ENCODE measurements around the gene KCNH3.
"Not testable (repeated sequence)": the region's sequence is repeated elsewhere in the genome, so short reads cannot be mapped to it uniquely, and the experiment has no call there.

The KCNH3 gene

DNA sequence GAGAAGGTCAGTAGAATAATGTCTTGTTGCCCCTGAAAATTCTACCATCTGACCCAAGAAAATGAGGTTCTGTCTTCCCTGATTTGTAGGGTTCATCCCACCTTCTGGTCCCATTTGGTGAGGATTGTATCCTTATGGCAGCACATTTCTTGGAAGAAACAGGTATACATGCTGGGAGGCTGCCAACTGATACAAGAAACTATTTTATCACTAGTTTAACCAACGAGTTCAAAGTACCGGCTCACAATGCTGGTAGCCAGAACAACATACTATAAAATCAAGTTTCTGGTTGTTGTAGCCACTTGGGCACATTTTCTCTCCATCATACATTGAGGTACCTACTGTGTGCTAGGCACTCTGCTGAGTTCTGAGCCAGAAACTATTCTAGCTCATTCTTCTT lies 7.1 kb upstream of the KCNH3 start:
- DNase-seq: no peak

DNA sequence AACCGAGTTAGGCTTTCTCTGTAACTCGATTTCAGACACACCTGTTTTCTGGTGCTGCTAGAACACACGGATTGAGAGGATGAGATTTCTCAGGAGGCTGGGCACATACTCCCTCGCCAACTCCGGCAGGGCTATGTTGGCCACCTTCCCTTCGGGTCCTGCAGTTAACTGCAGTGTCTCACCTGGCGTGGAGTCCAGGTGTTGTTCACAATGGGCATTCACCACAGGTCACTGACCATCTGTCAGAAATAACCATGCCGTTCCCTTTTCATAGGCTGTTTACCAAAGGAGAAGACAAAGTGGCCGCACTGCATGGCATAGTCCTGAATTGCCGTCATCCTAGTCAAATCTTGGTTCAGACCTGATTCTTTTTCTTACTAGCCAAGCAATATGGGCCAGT lies 5.5 kb upstream of the KCNH3 start:
- DNase-seq: no peak

DNA sequence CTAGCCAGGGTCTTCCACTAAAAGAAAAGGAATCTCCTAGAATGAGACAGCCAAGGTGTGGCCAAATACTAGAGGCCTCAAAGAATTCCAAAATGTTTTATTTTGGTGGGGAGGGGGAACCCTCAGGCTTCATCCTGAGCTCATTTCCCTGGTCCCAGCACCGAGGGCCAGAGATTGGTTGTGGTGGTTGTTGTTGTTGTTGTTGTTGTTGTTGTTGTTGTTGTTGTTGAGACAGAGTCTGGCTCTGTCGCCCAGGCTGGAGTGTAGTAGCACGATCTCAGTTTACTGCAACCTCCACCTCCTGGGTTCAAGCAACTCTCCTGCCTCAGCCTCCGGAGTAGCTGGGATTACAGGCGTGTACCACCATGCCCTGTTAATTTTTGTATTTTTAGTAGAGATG lies 4.7 kb upstream of the KCNH3 start:
- not testable (repeated sequence) for DNase-seq

DNA sequence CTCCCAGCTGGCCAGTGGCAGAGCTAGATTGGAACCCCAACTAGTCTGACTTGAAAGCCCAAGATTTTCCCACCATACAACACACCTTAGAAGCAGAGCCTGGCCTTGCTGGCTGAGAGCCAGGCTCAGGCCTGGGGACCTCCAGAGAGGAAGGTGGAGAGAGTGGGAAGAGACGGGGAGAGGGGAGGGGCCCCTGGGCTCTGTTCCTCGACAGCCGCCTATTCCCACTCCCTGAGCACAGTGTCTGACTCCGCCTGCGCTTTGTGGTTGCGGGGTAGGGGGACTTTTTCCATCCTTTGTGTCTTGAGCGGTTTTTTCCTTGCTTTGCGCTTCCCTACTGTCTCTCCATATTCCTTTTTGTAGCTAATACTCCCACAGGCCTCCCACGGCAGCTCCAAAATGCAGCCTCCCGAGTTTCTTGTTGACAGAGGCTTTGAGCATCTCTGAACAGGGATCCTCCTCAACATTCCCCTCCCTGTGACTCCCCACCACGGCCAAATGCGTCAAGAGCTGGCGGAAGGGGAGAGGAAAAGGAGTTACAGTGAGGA lies 4.0 kb upstream of the KCNH3 start:
- DNase-seq: no peak

DNA sequence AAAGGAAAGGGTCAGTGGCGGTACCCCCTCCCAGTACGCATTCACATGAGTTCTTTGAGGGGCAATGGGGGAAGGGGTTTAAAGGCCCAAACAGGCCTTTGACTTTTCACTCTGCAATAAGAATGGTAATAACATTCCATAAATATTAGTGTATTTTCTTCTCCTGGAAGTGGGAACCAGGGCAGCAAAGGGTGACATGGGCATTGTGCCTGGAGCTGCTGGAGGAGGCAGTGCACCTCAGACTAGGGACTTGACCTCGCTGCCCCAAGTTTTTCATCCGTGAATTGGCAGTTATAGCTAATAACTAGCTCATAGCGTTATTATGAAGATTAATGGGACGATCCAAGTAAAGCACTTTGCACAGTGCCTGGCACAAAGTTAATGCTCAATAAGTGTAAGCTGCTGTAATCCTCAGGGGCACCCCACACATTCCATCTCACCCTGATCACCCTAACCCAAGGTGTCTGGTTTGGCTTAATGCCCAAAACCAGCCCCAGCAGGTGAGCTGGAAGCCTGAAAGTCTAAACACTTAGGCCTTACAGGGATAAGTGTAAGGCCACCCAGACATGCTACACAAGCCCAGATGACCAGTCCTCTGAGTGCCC lies 2.8 kb upstream of the KCNH3 start:
- DNase-seq: no peak

DNA sequence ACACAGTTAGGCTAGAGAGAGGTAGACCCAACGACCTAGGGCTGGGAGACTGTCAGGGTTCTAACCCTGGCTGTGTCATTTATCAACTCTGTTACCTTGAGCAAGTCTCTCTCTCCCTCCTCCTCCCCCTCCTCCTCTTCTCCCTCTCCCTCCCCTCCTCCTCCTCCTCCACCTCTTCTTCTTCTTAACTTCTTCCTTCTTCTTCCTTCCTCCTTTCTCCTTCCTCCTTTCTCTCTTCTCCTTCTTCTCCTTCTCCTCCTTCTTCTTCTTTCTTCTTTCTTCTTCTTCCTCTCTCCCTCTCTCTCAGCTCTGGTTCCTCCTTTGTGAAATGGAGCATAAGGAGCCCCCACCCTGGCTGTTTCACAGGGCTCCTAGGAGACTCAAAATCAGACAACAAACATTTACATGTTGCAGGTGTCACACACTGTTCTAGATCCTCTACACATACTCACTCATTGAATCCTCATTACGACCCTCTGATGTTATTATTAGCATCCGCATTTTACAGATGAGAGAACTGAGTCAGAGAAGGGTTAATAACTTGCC lies 2.2 kb upstream of the KCNH3 start:
- no peak for DNase-seq

DNA sequence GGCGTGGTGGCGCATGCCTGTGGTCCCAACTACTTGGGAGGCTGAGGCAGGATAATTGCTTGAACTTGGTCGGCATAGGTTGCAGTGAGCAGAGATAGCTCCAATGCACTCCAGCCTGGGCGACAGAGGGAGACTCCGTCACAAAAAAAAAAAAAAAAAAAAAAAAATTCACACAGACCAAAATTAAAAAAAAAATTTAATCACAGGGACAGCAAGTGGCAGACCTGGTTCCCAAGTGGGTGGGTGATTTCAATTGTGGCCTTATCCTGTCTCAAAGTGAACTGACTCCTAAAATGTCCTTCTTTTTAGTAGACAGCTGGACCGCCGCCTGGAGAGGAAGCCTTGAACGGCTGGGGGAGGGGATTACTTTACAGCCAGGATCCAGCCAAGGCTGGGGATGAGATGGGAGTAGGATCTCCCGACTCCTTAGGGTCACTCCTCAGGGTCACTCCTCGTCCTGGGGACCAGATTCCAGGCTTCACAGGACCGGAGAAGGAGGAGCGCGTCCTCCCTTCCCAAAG lies 1.5 kb upstream of the KCNH3 start:
- DNase-seq: no peak

DNA sequence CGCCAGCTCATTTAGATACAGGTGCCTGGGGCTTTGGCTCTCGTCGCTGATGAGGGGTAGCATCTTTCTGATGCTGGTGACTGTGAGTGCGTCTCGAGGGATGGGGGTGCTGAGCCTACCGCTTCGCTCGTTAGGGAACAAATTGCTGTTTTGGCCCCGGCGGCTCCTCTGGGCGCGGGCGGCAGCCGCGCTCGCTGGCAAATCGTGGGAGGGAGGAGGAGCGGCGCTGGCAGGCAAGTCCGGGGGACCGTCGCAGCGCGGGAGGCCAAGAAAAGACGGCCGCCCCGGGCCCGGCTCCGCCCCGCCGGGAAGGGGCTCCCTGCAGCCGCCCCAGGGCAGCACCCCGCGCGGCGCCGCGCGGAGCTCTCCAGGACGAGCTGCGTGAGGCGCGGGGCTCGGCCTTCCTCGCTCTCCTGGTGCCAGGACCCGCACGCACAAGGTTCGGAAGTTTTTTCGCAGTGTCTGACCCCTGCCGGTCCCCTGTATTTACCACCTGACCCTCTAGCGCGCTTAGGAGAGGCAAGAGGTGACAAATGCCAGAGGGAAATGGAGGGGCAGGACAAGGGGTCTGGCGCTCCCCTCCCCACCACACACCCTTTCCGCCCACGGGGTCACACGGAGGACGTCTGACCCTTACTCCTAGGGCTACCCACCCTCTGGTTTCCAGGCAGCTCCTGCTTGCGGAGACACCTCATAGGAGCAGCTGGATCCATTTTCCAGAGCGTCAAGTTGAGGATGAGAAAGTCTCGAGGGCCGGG lies 899 bp upstream of the KCNH3 start:
- no peak for DNase-seq

DNA sequence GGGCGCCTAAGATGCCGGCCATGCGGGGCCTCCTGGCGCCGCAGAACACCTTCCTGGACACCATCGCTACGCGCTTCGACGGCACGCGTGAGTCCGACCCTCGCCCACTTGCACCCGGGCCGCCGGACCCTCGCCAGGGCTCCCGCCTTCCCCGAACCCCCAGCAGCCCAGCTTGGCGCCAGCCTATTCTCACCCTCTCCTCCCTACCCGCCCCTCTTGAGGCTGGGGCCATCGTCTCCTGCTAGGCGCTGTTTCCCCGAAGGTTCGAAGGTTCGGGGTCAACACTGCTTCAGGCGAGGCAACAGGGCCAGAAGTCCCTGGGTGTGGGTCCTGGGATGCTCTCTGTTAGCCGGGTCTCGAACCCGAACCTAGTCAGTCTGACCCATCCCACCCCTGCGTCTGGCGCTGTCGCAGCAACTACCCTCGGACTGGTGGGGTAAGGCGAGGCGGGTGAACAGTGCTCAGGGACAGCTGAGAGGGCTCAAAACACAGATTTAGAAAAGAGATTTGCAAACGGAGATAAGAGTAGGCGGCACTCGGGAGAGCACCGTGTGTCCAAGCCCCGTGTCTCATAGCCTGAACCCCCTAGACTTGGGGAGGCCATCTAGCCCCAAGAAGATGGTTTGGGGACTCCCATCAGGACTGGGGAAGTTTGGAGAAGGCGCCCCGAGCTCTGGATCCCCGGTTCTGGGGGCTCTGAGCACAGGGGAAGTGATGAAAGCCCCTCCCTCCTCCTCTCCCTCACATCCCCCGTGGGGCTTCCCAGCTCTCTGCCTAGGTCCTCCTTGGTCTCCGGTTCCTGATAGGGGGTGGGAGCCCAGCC lies 787 bp downstream of the KCNH3 start:
- DNase-seq: no peak

DNA sequence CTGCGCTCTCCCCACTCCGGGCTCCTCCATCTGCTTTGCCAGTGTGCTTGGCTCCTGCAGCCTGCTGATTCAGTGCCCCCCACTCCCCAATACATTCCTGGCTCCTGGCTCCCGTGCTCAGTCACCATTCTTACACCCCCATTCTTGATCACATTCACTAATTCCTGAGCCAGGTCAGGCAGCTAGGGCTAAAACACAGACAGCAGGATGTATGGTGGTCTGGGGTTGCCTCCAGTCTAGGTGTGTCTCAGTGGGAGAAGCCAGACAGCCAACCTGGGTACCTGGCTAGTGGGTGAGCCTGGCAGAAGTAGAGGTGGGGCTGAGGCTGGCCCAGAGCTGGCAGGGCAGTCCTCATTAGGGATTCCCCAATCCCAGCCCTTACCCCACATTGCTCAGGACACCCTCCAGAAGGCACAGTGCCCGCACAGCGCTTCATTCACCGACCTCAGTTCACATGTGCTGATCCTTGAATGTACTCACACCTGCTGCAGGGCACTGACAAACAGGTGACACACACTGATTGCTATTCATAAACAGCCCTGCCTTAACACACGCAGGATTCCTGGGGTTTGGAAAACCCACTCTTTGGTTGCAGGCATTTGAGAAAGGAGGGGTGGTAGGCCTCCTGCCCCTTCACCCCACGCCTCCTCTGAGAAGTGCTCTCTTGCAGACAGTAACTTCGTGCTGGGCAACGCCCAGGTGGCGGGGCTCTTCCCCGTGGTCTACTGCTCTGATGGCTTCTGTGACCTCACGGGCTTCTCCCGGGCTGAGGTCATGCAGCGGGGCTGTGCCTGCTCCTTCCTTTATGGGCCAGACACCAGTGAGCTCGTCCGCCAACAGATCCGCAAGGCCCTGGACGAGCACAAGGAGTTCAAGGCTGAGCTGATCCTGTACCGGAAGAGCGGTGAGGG lies 1.7 kb downstream of the KCNH3 start:
- DNase-seq: no peak

DNA sequence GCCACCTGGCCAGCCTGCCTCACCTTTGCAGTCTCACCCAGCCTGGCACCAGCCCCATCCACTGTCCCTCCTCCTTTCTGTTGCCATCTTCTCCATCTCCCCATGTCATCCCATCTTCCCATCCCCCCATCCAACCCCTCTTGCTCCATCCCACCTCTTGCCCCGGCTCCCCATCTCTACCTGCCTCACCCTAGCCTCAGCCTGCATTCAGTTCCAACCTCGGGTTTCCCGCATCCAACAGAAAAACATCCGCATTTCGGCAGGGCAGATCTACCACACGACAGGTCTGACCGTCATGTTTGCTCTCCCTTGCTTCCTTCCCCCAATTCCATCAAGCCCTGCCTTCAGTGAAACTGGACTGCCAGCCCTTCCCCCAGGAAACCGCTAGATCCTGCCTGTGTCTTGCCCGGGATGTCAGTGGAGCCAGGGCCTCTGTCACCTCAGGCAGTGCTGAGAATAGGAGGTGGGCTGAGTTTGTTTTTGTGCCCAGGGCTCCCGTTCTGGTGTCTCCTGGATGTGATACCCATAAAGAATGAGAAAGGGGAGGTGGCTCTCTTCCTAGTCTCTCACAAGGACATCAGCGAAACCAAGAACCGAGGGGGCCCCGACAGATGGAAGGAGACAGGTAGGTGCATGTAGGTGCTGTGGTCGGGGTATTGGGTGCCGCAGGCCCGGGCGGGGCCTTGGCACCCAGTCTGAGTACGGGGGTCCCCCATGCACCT lies 2.5 kb downstream of the KCNH3 start:
- no peak for DNase-seq

DNA sequence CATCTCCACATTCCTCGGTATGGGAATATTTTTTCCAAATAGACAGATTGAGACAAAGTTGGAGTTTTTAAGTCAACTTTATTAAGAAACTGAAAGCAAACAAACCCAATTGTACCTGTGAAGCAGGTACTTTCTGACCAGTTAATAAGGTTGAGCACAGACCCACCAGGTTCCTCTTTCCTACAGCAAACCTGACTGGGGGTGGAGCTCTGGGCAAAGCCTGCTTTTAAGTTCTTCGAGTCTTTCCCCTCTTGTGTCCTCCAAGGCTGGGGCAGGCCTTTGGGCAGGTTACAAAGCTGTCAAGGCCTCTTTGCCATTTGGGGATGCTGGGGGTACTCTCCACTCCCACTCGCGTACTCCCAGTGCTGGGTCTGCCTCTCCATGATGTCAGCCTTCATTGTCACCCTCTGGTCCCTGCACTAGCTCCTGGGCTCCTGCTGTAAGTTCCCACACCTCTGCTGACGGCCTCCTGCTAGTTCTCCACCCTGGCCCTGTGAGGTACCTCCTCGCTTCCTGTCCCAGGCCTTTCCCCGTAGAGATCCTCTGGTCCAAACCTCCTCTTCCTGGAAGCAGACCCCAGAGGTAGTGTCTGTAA lies 3.2 kb downstream of the KCNH3 start:
- DNase-seq: no peak

DNA sequence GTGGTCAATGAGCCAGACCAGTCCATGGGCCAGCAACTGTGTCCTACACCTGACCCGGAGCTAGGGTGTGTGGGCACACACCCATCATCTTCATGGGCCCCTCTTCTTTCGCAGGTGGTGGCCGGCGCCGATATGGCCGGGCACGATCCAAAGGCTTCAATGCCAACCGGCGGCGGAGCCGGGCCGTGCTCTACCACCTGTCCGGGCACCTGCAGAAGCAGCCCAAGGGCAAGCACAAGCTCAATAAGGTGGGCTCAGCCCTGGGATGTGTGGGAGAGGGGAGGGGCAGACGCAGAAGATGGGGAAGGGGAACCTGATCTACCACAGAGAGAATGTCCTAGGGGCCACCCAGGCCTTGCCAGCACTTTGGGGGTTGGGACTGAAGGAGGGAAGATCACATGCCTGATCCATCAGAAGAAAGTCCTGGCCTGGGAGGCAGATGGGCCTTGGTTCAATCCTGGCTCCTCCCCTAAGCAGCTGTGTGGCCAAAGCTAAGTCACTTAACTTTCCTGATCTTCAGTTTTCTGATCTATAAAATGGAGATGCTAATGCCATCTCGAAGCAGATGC lies 3.8 kb downstream of the KCNH3 start:
- no peak for DNase-seq

DNA sequence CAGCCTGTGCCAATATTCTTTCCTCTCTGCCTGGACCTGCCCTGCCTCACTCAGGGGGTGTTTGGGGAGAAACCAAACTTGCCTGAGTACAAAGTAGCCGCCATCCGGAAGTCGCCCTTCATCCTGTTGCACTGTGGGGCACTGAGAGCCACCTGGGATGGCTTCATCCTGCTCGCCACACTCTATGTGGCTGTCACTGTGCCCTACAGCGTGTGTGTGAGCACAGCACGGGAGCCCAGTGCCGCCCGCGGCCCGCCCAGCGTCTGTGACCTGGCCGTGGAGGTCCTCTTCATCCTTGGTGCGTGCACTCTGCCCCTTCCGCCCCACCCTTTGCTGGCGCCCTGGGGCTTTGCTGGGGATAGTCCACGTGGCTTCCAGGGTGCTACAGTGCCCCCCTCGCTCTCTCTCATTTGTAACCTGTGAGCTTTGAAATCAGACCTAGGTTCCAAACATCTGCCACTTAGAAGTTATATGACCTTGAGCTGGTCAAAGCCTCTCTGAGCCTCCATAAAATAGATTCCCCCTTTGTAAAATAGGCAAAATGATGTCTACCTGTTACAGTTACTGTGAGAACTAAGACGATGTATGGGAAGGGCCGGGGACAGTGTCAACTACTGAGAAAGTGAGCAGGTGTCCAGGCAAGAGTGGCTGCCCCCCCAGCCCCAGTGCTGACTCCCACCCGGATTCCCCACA lies 4.5 kb downstream of the KCNH3 start:
- DNase-seq: no peak

DNA sequence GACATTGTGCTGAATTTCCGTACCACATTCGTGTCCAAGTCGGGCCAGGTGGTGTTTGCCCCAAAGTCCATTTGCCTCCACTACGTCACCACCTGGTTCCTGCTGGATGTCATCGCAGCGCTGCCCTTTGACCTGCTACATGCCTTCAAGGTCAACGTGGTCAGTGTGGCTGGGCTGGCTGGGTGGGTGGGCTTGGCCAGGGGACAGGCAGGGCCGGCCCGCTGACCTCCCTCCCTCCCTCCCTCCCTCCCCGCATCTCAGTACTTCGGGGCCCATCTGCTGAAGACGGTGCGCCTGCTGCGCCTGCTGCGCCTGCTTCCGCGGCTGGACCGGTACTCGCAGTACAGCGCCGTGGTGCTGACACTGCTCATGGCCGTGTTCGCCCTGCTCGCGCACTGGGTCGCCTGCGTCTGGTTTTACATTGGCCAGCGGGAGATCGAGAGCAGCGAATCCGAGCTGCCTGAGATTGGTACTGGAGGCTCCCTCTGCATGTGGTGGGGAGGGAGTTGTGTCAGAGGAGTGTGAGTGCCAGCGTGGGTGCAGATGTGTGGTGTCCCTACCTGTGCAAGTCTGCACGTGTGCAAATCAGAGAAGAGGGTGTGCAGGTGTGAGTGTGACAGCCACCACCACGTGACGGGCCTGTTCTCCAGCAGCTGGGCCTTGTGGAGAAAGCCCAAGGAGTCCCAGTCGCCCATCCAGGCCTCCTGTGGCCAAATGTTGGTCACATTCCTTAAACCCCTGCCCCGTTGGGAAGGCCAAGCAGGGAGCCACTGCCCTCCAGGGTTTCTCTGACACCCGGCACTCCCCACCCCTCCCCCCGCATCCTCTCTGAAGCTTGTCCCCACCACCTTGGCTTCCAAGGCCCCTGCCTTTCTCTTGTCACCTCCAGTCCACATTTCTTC lies 5.3 kb downstream of the KCNH3 start:
- no peak for DNase-seq

DNA sequence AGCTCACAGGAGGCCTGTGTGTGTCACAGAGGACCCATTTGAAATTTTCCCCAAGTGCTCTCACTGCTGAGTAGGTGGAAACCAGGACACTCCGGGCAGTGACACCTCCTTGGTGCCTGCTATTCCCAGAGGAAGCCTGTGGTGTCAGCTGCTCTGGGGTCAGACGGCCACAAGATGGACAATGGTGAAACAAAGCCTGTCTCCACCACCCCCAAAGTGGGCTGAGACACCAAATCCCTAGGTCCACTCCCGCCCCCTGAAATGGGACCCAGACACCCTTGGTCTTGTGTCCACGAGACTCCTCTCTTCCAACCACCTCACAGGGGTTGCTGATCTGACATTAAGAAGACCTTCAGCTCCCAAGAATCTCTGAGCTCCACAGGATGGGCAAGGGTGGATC lies 7.0 kb downstream of the KCNH3 start:
- no peak for DNase-seq

DNA sequence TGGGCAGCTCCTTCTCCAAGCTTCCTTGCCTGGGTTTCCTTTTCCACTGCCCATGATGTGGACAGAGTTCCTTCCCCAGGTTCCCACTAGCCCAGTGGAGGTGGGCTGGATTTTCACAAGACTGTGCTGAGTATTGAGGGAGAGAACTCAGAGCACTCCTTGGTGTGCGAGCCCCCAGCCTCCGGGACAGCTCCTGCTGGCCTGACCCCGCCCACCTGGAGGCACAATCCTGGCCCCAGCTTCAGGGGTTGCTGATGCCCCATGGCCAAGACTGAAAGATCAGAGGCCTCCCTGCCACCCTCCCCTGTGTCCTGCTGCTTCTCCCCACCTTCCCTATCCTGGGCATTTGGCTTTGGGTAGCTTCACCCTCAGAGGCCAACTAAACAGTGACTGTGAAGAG lies 7.7 kb downstream of the KCNH3 start:
- DNase-seq: no peak

DNA sequence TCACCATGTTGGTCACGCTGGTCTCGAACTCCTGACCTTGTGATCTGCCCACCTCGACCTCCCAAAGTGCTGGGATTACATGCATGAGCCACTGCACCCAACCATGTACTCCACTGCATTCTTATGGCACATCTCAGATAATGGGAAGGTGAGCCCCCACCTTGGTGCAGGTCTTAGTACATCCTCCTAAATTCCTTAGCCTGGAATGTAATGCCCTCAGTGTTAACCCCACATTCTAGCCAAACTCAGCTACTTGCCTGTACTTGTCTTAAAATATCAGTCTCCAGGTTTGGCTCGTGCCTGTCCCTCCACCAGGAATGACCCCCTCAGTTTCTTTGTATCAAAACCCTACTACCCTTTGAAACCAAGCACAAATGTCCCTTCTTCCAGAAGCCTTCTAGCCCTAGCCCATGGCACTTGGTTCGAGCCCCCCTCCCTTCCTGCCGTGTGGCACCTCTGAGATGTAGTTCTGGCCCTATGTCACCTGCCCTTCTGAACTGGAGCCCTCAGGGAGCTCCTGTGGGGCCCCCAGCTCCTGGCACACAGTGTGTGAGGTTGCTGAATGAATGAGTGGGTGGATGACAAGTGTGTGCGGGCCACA lies 8.4 kb downstream of the KCNH3 start:
- DNase-seq: no peak

DNA sequence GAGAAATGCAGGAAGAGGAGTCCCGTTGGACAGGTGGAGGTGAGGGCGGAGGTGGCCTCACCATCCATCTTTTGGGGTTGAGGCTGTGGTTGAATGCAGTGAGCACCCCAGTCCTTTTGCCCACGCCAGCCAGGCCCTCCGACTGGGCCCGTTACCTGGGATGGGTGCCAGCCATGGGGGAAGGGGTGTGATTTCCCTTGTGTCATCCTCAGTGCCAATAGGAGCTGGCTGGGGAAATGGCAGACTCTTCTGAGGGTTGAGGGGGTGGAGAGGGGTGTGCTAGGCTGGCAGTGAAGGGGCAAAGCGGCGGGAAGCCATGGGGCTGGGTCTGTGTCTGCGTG lies 9.6 kb downstream of the KCNH3 start:
- DNase-seq: no peak
